ENCODE measurements around the gene IFNG-AS1.

IFNG-AS1 gene

DNA sequence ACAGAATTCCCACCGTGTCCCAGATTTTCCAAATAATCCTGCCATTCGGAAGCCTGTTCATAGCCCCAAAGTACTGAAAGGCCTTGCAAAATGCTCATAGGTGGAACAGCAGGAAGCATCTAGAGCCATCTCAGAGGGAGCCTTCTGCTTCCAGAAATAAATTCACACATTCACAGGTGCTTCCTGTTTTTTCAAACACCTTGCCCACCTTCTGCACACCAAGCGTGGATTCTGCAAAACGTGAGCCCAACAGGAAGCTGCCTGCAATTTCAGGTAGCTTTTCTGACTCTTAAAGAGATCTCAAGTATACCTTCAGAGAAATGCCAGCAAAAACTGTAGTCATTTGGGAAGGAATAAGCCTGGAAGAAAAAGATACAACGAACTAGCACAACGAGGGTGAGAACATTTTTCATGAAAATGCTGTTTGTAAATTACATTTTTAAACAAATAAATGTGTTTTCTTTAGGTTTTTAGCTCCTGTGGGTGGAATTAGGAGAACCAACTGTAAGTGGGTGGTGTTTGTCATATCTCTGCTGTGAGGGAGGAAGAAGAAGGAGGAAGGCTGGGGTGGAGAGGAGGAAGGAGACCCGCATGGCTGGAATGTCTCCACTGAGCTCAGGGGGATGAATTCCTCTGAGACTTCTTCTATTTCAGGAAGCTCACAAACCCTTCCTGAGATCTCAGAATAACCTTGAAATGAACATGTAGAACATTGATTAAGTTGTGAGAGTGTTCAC lies at the start of gene IFNG-AS1:
IFNG-AS1 (plus strand) TSS at position 264 of the 737 bp plus-strand sequence.
- Histone ChIP-seq H3K36me3 (ENCODE audit: insufficient read depth, low read length) (no peaks in the 10 kb centered on the region), H3K4me3 (ENCODE audit: low read depth in 1 of 2, low read length in 2 of 2) (no peak within 1 kb of the TSS), H3K4me1 (ENCODE audit: insufficient read depth, low read length) (no peaks in the 10 kb centered on the region), H3K27me3 (ENCODE audit: control insufficient read depth in 1 of 2, insufficient read depth in 2 of 2, low read length in 2 of 2) (no peaks in the 10 kb centered on the region), H3K9ac (ENCODE audit: low read length) (no peak within 1 kb of the TSS), H3K9me3 (ENCODE audit: low read length) (no peaks in the 10 kb centered on the region), H3K27ac (ENCODE audit: low read depth, low read length) (no peak within 1 kb of the TSS)

DNA sequence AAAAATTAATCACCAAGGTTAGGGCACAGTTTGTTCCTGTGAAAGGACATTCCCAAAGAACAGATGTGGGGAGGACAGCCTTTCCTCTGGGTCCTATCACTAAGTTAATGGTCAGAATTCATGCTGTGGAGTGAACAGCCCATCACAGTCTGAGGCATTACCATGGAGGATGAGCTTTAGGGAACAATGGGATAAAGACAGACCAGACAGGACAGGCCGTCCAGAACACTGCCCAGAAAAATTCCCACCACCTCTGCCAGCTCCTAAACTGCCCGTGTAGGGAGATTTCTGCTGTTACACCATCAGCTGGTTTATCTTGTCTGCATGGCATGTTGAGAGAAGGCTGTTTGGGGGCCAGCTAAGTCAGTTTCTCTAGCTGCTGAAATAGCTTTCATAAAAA lies 49.6 kb upstream of the IFNG-AS1 start:
- Histone ChIP-seq H3K4me3 (ENCODE audit: low read depth in 1 of 2, low read length in 2 of 2) (no peak overlapping the region), H3K27me3 (ENCODE audit: control insufficient read depth in 1 of 2, insufficient read depth in 2 of 2, low read length in 2 of 2) (no peaks in the 10 kb centered on the region), H3K9me3 (ENCODE audit: low read length) (no peaks in the 10 kb centered on the region), H3K36me3 (ENCODE audit: insufficient read depth, low read length) (no peaks in the 10 kb centered on the region), H3K9ac (ENCODE audit: low read length) (no peak overlapping the region), H3K4me1 (ENCODE audit: insufficient read depth, low read length) (peaks cover 19% of the 10 kb centered on the region), H3K27ac (ENCODE audit: low read depth, low read length) (no peak overlapping the region)

DNA sequence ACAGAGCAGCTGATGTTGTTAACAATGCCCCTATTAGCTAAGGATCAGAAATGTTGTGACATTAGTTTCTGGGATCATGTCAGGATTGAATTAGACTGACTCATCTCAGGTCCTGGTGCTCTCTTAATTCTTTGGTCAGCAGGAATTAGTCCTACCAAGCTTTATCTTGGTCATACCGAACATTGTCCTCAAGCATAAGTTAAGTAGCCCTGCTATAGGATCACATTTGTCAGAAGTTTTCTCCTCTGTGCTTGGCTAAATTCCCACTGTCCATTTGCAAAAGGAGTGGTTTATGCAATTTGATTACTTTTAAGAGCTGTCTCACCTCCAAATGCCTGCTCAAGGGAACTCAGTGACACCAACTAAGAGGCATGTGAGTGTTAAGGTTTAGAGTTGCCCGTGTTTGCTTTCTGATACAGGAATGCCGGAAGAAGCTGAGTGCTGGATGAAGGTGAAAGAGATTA lies 48.4 kb upstream of the IFNG-AS1 start:
- H3K9me3 ChIP-seq (ENCODE audit: low read length) = no peaks in the 10 kb centered on the region
- no peak overlapping the region for H3K4me3 ChIP-seq (ENCODE audit: low read depth in 1 of 2, low read length in 2 of 2)
- H3K27ac ChIP-seq (ENCODE audit: low read depth, low read length) = no peak overlapping the region
- no peaks in the 10 kb centered on the region for H3K27me3 ChIP-seq (ENCODE audit: control insufficient read depth in 1 of 2, insufficient read depth in 2 of 2, low read length in 2 of 2)
- no peaks in the 10 kb centered on the region for H3K36me3 ChIP-seq (ENCODE audit: insufficient read depth, low read length)
- H3K4me1 ChIP-seq (ENCODE audit: insufficient read depth, low read length) = peaks cover 19% of the 10 kb centered on the region
- no peak overlapping the region for H3K9ac ChIP-seq (ENCODE audit: low read length)

DNA sequence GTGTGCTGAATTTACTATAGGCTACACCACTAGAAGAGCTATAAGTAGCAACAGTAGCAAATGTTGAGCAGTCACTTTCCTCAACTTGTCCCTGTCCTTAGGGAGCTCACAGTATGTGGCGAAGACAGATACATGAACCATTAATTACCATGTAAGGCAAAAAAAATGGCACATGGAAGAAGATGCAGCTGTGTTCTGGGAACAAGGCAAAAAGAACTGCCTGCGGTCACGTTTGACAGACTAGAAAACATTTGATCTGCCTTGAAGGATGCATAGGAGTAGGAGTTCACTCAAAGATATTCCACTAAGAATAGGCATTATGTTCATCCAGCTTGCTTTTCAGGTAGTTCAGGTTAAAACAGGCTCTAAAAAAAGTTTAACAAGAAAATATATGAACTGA lies 46.5 kb upstream of the IFNG-AS1 start:
- H3K27ac ChIP-seq (ENCODE audit: low read depth, low read length) = no peak overlapping the region

DNA sequence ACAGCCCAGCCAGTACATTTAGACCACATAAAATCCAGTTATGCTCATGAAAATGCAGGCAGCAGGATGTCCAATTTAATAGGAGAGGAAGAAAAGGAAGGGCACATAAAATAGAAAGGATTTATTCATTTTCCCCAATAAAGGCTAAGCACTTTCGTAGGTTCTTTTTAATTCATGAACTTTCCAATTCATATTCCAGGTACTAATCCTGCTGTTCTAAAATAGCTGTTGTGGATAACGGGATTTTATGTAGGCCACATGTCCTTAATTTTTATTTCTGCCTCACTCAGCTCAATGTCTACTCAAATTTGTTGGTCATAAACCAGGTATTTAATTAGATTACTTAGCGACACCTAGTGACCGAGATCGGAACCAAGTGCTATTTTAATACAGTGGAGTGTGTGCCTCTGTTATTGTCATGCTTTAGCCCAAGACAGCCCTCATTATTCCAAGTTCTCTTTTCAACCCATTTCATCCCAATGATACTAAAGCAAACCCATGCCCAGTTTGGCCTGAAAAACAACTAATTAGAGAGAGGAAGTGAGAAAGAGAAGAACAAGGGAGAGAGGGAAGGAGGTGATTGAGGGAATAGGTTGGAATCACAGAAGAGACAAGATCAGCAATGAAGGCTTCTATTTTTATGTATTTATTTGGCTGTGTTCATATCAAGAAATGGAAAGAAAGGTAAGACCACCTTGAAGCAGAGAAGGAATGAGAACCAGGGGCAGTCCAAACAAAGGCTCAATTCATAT lies 45.9 kb upstream of the IFNG-AS1 start:
- H3K9me3 ChIP-seq (ENCODE audit: low read length) = no peaks in the 10 kb centered on the region
- H3K36me3 ChIP-seq (ENCODE audit: insufficient read depth, low read length) = no peaks in the 10 kb centered on the region
- no peak overlapping the region for H3K9ac ChIP-seq (ENCODE audit: low read length)
- no peak overlapping the region for H3K4me3 ChIP-seq (ENCODE audit: low read depth in 1 of 2, low read length in 2 of 2)
- peaks cover 19% of the 10 kb centered on the region for H3K4me1 ChIP-seq (ENCODE audit: insufficient read depth, low read length)
- no peak overlapping the region for H3K27ac ChIP-seq (ENCODE audit: low read depth, low read length)
- no peaks in the 10 kb centered on the region for H3K27me3 ChIP-seq (ENCODE audit: control insufficient read depth in 1 of 2, insufficient read depth in 2 of 2, low read length in 2 of 2)

More for the DNA sequence above, 46.5 kb upstream of the IFNG-AS1 start:
- Histone ChIP-seq H3K9ac (ENCODE audit: low read length) (no peak overlapping the region), H3K36me3 (ENCODE audit: insufficient read depth, low read length) (no peaks in the 10 kb centered on the region), H3K4me3 (ENCODE audit: low read depth in 1 of 2, low read length in 2 of 2) (no peak overlapping the region), H3K9me3 (ENCODE audit: low read length) (no peaks in the 10 kb centered on the region), H3K4me1 (ENCODE audit: insufficient read depth, low read length) (peaks cover 19% of the 10 kb centered on the region), H3K27me3 (ENCODE audit: control insufficient read depth in 1 of 2, insufficient read depth in 2 of 2, low read length in 2 of 2) (no peaks in the 10 kb centered on the region)

DNA sequence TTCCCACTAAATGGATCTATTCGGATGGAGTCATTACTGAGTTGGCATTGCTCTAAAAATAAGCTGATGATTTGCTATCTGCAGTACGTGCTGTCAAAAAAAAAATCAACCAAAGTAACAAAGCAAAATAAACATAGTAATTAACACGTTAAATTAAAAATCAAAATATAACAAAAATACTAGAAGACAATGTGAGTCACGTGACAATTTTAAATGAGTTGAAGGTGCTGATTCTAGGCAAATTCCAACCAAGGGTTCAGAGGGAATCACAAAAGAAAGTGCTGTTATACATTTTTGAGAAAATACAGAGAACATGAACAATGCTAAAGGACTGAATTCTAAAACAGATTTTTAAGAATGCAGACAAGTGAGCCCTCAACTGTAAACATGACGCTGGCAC lies 45.2 kb upstream of the IFNG-AS1 start:
- H3K4me3 ChIP-seq (ENCODE audit: low read depth in 1 of 2, low read length in 2 of 2) = no peak overlapping the region
- no peaks in the 10 kb centered on the region for H3K9me3 ChIP-seq (ENCODE audit: low read length)
- no peaks in the 10 kb centered on the region for H3K36me3 ChIP-seq (ENCODE audit: insufficient read depth, low read length)
- H3K27ac ChIP-seq (ENCODE audit: low read depth, low read length) = no peak overlapping the region
- no peak overlapping the region for H3K9ac ChIP-seq (ENCODE audit: low read length)
- H3K27me3 ChIP-seq (ENCODE audit: control insufficient read depth in 1 of 2, insufficient read depth in 2 of 2, low read length in 2 of 2) = no peaks in the 10 kb centered on the region
- H3K4me1 ChIP-seq (ENCODE audit: insufficient read depth, low read length) = peaks cover 19% of the 10 kb centered on the region

DNA sequence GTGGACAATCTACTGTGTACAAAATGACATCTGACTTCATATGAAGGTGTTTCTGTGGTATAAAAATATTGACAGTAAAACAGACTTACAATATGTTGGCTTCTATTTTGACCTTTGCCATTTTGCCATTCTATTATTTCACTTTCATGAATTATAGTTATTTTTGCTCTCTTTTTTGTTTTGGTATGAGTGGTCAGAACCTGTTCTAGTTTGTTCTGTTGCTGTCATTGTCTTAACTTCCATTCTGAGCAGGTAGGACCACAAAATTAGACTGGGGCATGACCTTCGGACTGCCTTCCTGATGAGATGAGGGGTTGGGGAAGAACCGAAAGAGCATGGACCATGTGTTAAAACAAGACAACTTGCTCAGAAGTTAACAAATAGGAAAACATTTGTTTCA lies 36.5 kb upstream of the IFNG-AS1 start:
- Histone ChIP-seq H3K36me3 (ENCODE audit: insufficient read depth, low read length) (no peaks in the 10 kb centered on the region), H3K4me3 (ENCODE audit: low read depth in 1 of 2, low read length in 2 of 2) (no peak overlapping the region), H3K27me3 (ENCODE audit: control insufficient read depth in 1 of 2, insufficient read depth in 2 of 2, low read length in 2 of 2) (no peaks in the 10 kb centered on the region), H3K4me1 (ENCODE audit: insufficient read depth, low read length) (no peaks in the 10 kb centered on the region), H3K9me3 (ENCODE audit: low read length) (no peaks in the 10 kb centered on the region), H3K27ac (ENCODE audit: low read depth, low read length) (no peak overlapping the region), H3K9ac (ENCODE audit: low read length) (no peak overlapping the region)

DNA sequence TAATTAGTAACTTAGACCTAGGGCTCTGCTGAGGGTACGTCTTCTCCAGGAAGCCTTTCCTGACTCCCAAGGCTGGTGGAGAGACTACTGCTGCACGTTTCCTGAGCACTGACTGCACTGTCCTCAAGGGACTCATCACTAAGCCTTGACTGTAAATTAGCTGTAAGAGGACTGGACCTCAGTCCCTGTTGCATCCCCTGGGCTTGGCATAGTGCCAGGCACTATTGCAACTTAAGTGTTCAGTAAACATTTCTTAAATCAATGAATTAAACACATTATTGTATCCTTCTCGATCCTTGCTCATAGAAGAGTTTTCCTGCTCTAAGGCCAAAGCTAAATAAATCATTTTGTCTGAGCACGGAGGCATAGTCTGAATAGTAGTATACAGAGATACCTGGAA lies 31.9 kb upstream of the IFNG-AS1 start:
- H3K27me3 ChIP-seq (ENCODE audit: control insufficient read depth in 1 of 2, insufficient read depth in 2 of 2, low read length in 2 of 2) = no peaks in the 10 kb centered on the region
- no peak overlapping the region for H3K9ac ChIP-seq (ENCODE audit: low read length)
- H3K27ac ChIP-seq (ENCODE audit: low read depth, low read length) = no peak overlapping the region
- H3K4me1 ChIP-seq (ENCODE audit: insufficient read depth, low read length) = no peaks in the 10 kb centered on the region
- no peaks in the 10 kb centered on the region for H3K36me3 ChIP-seq (ENCODE audit: insufficient read depth, low read length)
- no peak overlapping the region for H3K4me3 ChIP-seq (ENCODE audit: low read depth in 1 of 2, low read length in 2 of 2)
- no peaks in the 10 kb centered on the region for H3K9me3 ChIP-seq (ENCODE audit: low read length)

GRCh38 chr12:67958187-67958586 lies 31.1 kb upstream of the IFNG-AS1 start:
- Histone ChIP-seq H3K4me3 (ENCODE audit: low read depth in 1 of 2, low read length in 2 of 2) (no peak overlapping the region), H3K36me3 (ENCODE audit: insufficient read depth, low read length) (no peaks in the 10 kb centered on the region), H3K27me3 (ENCODE audit: control insufficient read depth in 1 of 2, insufficient read depth in 2 of 2, low read length in 2 of 2) (no peaks in the 10 kb centered on the region), H3K4me1 (ENCODE audit: insufficient read depth, low read length) (no peaks in the 10 kb centered on the region), H3K9me3 (ENCODE audit: low read length) (no peaks in the 10 kb centered on the region), H3K9ac (ENCODE audit: low read length) (no peak overlapping the region), H3K27ac (ENCODE audit: low read depth, low read length) (no peak overlapping the region)

- no peak overlapping the region for H3K27ac ChIP-seq (ENCODE audit: low read depth, low read length)
- H3K27me3 ChIP-seq (ENCODE audit: control insufficient read depth in 1 of 2, insufficient read depth in 2 of 2, low read length in 2 of 2) = no peaks in the 10 kb centered on the region
- no peaks in the 10 kb centered on the region for H3K36me3 ChIP-seq (ENCODE audit: insufficient read depth, low read length)
- no peaks in the 10 kb centered on the region for H3K9me3 ChIP-seq (ENCODE audit: low read length)
- H3K9ac ChIP-seq (ENCODE audit: low read length) = no peak overlapping the region
- peaks cover 11% of the 10 kb centered on the region for H3K4me1 ChIP-seq (ENCODE audit: insufficient read depth, low read length)
- no peak overlapping the region for H3K4me3 ChIP-seq (ENCODE audit: low read depth in 1 of 2, low read length in 2 of 2)
Measured at GRCh38 chr12:67964456-67964855, 24.8 kb upstream of the IFNG-AS1 start.

DNA sequence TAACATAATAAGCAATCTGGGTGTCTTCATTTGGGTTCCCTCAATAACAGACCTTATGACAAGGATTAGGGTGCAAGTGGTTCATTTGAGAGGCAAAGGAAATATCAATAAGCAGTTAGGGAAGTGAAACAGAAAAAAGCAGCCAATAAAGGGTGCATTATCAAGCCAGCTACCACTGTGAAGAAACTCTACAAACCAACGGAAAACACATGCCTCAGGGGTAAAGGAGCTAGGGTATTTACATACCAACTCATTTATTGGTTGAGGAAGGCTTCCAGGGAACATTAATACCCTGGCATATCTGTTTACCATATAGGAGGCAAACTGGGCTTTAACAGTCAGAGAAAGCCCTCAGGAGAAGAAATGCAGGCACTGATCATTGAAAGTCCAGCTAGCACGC lies 22.7 kb upstream of the IFNG-AS1 start:
- Histone ChIP-seq H3K4me1 (ENCODE audit: insufficient read depth, low read length) (peaks cover 11% of the 10 kb centered on the region), H3K9ac (ENCODE audit: low read length) (no peak overlapping the region), H3K27ac (ENCODE audit: low read depth, low read length) (no peak overlapping the region), H3K4me3 (ENCODE audit: low read depth in 1 of 2, low read length in 2 of 2) (no peak overlapping the region), H3K36me3 (ENCODE audit: insufficient read depth, low read length) (no peaks in the 10 kb centered on the region), H3K9me3 (ENCODE audit: low read length) (no peaks in the 10 kb centered on the region), H3K27me3 (ENCODE audit: control insufficient read depth in 1 of 2, insufficient read depth in 2 of 2, low read length in 2 of 2) (no peaks in the 10 kb centered on the region)

Data from muscle layer of colon (tissue), 2 donors.